HUES64 (cell line): ENCODE results near the gene VEGFC.

ENCODE experiments used
- H3K27ac ChIP-seq: 2 replicates; pipeline ENCODE4 v1.7.0; 2013; ENCODE audit warnings: low read depth, low read length, inconsistent platforms
- H3K27me3 ChIP-seq: 2 replicates; pipeline ENCODE4 v1.6.1; 2013; ENCODE audit warnings: mild to moderate bottlenecking, low read length; ENCODE audit not compliant: insufficient read depth
- H3K36me3 ChIP-seq: 2 replicates; pipeline ENCODE4 v1.6.1; 2013; ENCODE audit warnings: mild to moderate bottlenecking, low read length; ENCODE audit not compliant: insufficient read depth
- H3K4me1 ChIP-seq: 2 replicates; pipeline ENCODE4 v1.6.1; 2013; ENCODE audit warnings: mild to moderate bottlenecking, low read length, moderate library complexity; ENCODE audit not compliant: insufficient read depth
- H3K4me3 ChIP-seq: 2 replicates; pipeline ENCODE4 v1.5.1; 2013; ENCODE audit warnings: mild to moderate bottlenecking, low read length, moderate library complexity
- H3K9ac ChIP-seq: 2 replicates; pipeline ENCODE4 v1.6.1; 2013; ENCODE audit warnings: mild to moderate bottlenecking, low read depth, low read length
- H3K9me3 ChIP-seq: 2 replicates; pipeline ENCODE4 v1.6.1; 2013; ENCODE audit warnings: low read depth, low read length; ENCODE audit not compliant: insufficient read depth
- WGBS: fragments of 150-250, 120-280 bp; methylation state at CpG from one replicate; pipeline ENCODE4 v1.1.7; 2013; ENCODE audit warnings: missing lambda C conversion rate; 5-methylcytosine and 5-hydroxymethylcytosine counted together

The VEGFC gene

DNA sequence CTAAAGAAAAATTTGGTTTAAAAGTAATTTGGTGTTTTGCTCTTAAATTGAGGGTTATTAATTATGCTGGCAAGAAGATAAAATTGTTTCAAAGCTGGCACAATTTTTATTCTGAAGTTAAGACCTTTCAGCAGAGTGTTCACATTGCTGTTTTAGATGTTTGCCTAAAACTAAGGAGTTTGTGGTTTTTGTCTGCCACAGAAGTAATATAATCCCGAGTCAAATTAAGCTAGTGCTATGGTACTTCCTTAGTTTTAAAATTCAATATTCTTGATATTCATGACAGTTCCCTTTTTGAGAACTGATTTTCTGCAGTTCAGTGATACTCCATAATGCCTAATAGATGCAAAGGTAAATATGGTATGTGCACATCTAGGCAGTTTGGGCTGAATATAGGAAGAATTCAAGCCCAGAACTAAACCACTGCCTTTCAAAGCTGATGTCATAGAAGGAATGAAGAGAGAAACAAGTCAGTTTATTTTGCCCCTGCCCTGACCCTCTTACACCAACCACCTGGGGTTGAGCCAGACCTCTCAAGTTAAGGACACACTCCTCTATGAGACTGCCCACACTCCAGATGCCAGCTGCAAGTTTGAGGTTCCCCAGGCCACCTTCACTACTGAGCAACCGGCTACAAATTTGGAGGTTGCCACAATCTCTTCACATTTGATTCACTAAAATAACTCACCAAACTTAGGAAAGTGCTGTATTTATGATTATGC lies 32.1 kb upstream of the VEGFC start:
- Histone ChIP-seq H3K9ac (no peak overlapping the region), H3K27ac (no peak overlapping the region), H3K4me3 (no peak overlapping the region), H3K27me3 (no peaks in the 10 kb centered on the region), H3K4me1 (no peaks in the 10 kb centered on the region), H3K9me3 (no peaks in the 10 kb centered on the region), H3K36me3 (no peaks in the 10 kb centered on the region)
- WGBS = 96% methylated on average over 1 of the region's 2 CpGs

GRCh38 chr4:176818531-176818930 lies 25.8 kb upstream of the VEGFC start:
- Histone ChIP-seq H3K27ac (no peak overlapping the region), H3K4me3 (no peak overlapping the region), H3K9me3 (no peaks in the 10 kb centered on the region), H3K4me1 (no peaks in the 10 kb centered on the region), H3K9ac (no peak overlapping the region), H3K36me3 (no peaks in the 10 kb centered on the region), H3K27me3 (no peaks in the 10 kb centered on the region)
- no CpG with 5 or more reads among the region's 1 CpG for WGBS

GRCh38 chr4:176817204-176817603 lies 24.5 kb upstream of the VEGFC start:
- Histone ChIP-seq H3K36me3 (no peaks in the 10 kb centered on the region), H3K4me1 (no peaks in the 10 kb centered on the region), H3K9ac (no peak overlapping the region), H3K27ac (no peak overlapping the region), H3K27me3 (no peaks in the 10 kb centered on the region), H3K4me3 (no peak overlapping the region), H3K9me3 (no peaks in the 10 kb centered on the region)
- 94% methylated on average over 2 of the region's 2 CpGs for WGBS

DNA sequence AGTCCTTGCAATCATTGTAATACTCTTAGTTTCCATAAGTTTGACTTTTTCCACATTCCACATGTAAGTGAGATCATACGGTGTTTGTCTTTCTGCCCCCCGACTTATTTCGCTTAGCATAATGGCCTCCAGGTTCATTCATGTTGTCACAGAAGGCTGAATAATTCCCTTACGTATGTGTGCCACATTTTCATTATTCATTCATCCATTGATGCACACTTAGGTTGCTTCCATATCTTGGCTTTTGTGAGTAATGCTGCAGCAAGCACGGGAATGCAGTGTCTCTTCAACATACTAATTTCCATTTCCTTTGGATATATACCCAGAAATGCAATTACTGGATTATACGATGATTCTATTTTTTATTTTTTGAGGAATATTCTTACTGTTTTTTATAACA lies 22.0 kb upstream of the VEGFC start:
- Histone ChIP-seq H3K27ac (no peak overlapping the region), H3K4me1 (no peaks in the 10 kb centered on the region), H3K27me3 (no peaks in the 10 kb centered on the region), H3K9me3 (no peaks in the 10 kb centered on the region), H3K9ac (no peak overlapping the region), H3K36me3 (no peaks in the 10 kb centered on the region), H3K4me3 (no peak overlapping the region)
- 93% methylated on average over 5 of the region's 6 CpGs for WGBS

- Histone ChIP-seq H3K27me3 (no peaks in the 10 kb centered on the region), H3K9me3 (peaks cover 7% of the 10 kb centered on the region; the same call in 1 of the 2 replicates), H3K4me1 (no peaks in the 10 kb centered on the region), H3K36me3 (no peaks in the 10 kb centered on the region), H3K27ac (no peak overlapping the region), H3K9ac (no peak overlapping the region), H3K4me3 (no peak overlapping the region)
- WGBS = no CpG with 5 or more reads among the region's 3 CpGs
Observed at GRCh38 chr4:176810481-176811249, 17.9 kb upstream of the VEGFC start.

GRCh38 chr4:176806778-176807375 lies 14.2 kb upstream of the VEGFC start:
- Histone ChIP-seq H3K4me1 (no peaks in the 10 kb centered on the region), H3K9me3 (peaks cover 7% of the 10 kb centered on the region; the same call in 1 of the 2 replicates), H3K36me3 (no peaks in the 10 kb centered on the region), H3K27me3 (no peaks in the 10 kb centered on the region), H3K27ac (no peak overlapping the region), H3K9ac (no peak overlapping the region), H3K4me3 (no peak overlapping the region)
- WGBS = 91% methylated on average over 4 of the region's 5 CpGs

DNA sequence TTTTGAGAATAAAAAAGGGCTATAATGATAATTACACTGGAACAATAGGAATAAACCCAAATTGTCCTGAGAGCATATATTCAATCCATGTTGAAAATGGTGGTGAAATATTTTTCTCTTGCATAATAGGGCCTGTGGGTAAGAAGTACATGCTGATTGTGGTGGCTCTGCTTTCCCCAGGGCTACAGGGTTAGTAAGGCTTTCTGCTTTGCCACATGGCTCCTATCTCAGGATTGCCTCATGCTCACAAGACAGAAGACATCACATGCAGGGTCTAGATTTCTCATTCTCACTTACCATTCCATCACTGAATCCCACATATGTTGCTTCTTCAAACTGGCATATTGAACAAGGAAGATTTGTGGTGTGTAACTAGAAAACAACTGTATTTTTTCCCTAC lies 12.4 kb upstream of the VEGFC start:
- H3K36me3 ChIP-seq = no peaks in the 10 kb centered on the region
- peaks cover 7% of the 10 kb centered on the region; the same call in 1 of the 2 replicates for H3K9me3 ChIP-seq
- H3K4me3 ChIP-seq = no peak overlapping the region
- no peaks in the 10 kb centered on the region for H3K27me3 ChIP-seq
- no peak overlapping the region for H3K27ac ChIP-seq
- H3K9ac ChIP-seq = no peak overlapping the region
- H3K4me1 ChIP-seq = no peaks in the 10 kb centered on the region

DNA sequence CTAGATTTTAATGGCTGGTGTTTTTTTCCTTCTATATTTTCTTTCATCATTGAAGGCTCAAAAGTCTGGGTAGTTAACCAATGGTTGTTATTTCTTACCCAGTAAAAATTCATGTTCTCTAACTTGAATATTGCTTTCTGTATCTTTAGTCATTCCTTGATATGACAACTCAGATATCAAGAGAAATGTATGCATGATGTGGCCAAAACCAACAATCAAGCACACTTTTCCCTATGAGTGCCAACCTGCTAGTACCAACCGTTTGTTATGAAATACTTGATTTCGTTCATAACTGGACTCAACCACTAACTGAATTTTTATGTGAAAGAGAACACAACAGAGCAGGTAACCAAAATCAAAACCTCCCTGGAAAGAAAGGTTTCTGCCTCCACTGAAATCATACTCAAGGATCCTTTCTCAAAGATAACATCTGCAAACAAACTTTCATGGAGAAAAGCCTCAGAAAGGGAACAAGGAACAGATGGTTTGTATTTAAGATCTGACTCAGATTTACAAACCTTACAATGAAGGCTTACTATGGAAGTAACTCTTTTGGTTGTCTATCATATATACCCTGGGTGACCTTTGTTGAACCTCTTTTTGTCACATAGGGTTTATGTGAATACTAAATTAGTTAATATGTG lies 8.3 kb upstream of the VEGFC start:
- H3K27ac ChIP-seq = no peak overlapping the region
- H3K9ac ChIP-seq = no peak overlapping the region
- H3K36me3 ChIP-seq = no peaks in the 10 kb centered on the region
- 0% methylated on average over 2 of the region's 2 CpGs for WGBS
- H3K27me3 ChIP-seq = no peaks in the 10 kb centered on the region
- no peaks in the 10 kb centered on the region for H3K4me1 ChIP-seq
- H3K4me3 ChIP-seq = no peak overlapping the region
- H3K9me3 ChIP-seq = no peaks in the 10 kb centered on the region

- Histone ChIP-seq H3K27me3 (no peaks in the 10 kb centered on the region), H3K4me1 (no peaks in the 10 kb centered on the region), H3K9me3 (no peaks in the 10 kb centered on the region), H3K27ac (no peak overlapping the region), H3K36me3 (no peaks in the 10 kb centered on the region), H3K9ac (no peak overlapping the region), H3K4me3 (no peak overlapping the region)
- 81% methylated on average over 2 of the region's 2 CpGs for WGBS
Observed at GRCh38 chr4:176799653-176800052, 6.9 kb upstream of the VEGFC start.

DNA sequence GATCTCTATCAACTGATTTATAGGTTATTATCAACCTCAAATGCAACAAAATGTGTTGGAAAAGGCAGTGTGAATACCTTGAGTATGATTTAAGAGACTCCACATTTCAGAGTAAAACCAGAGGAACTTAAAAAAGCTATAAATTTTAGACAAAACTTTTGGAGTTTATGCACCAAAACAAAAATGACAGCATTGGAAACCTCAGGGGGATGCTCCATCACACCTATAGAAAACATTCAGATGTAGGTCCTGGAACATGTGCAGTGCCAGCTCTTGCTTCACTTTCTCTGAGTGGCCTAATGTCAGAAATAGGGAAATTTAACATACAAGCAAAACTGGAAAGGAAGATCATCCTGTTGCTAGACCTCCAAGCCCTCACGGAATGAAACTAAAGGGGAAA lies 5.8 kb upstream of the VEGFC start:
- H3K27me3 ChIP-seq = peaks cover 7% of the 10 kb centered on the region
- WGBS = 85% methylated on average over 1 of the region's 1 CpG
- no peaks in the 10 kb centered on the region for H3K9me3 ChIP-seq
- no peak overlapping the region for H3K9ac ChIP-seq
- no peaks in the 10 kb centered on the region for H3K4me1 ChIP-seq
- no peak overlapping the region for H3K27ac ChIP-seq
- H3K36me3 ChIP-seq = no peaks in the 10 kb centered on the region
- H3K4me3 ChIP-seq = no peak overlapping the region

- no peak overlapping the region for H3K27ac ChIP-seq
- H3K4me3 ChIP-seq = no peak overlapping the region
- no peaks in the 10 kb centered on the region for H3K36me3 ChIP-seq
- no CpG with 5 or more reads among the region's 1 CpG for WGBS
- H3K27me3 ChIP-seq = peaks cover 29% of the 10 kb centered on the region
- no peaks in the 10 kb centered on the region for H3K4me1 ChIP-seq
- H3K9ac ChIP-seq = no peak overlapping the region
- H3K9me3 ChIP-seq = no peaks in the 10 kb centered on the region
Observed at GRCh38 chr4:176795441-176795840, 2.7 kb upstream of the VEGFC start.
